Measurements from ENCODE around the gene MTNR1A.
A peak's percentile ranks its signal among the peaks of the same experiment; 100 is the strongest.

Gene MTNR1A

DNA sequence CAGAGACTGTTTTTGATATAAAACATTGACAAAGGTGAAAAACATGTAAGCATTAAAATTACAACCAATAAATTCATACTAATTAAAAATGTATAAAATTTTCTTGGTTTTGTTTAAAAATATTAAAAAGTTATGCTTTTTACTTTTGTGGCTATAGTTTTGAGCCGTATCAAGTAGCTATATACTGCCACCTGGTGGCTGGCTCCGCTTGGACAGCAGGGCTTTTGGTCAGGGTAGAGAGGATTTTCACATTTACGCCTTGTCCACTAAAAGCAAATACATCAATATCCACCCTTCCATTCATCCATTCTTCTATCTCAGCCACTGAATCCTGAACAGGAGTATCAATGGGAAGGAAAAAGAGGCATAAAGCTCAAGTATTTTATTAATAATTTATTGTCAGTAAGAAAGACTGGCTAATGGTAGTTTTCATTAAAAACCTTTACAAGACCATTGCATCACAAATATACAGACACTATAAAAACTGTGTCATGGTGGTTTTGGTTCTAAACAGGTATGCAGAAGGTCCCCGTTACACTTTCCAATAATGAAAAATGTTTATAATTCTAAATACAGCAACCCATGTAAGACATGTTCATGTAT, 32.1 kb upstream of the MTNR1A start:
- Histone ChIP-seq H3K27ac (ENCODE audit: low read length) (no peak overlapping the region), H3K9me3 (ENCODE audit: insufficient read depth, low read length) (no peaks in the 10 kb centered on the region), H3K36me3 (replicated peaks; ENCODE audit: low read depth, low read length) (no peaks in the 10 kb centered on the region), H2AFZ (ENCODE audit: low read depth, low read length) (no peak overlapping the region), H3K4me1 (ENCODE audit: low read length) (no peaks in the 10 kb centered on the region), H3K27me3 (ENCODE audit: low read depth, low read length) (no peaks in the 10 kb centered on the region), H4K20me1 (ENCODE audit: insufficient read depth, low read length) (no peaks in the 10 kb centered on the region), H3K79me2 (ENCODE audit: low read length) (no peaks in the 10 kb centered on the region), H3K4me3 (ENCODE audit: low read length) (no peak overlapping the region), H3K4me2 (ENCODE audit: low read length) (no peak overlapping the region), H3K9ac (ENCODE audit: low read length) (no peak overlapping the region)
- TF ChIP-seq EZH2phosphoT487 (IDR thresholded peaks at IDR 0.05; ENCODE audit: low read depth) (no peak), CTCF (IDR thresholded peaks at IDR 0.05; ENCODE audit: low read depth, low read length) (peak; percentile 44)

- H3K4me2 ChIP-seq (ENCODE audit: low read length), result no peak overlapping the region
- no peaks in the 10 kb centered on the region for H4K20me1 ChIP-seq (ENCODE audit: insufficient read depth, low read length)
- TF ChIP-seq EZH2phosphoT487 (IDR thresholded peaks at IDR 0.05; ENCODE audit: low read depth) (no peak), CTCF (IDR thresholded peaks at IDR 0.05; ENCODE audit: low read depth, low read length) (no peak)
- no peaks in the 10 kb centered on the region for H3K36me3 ChIP-seq (replicated peaks; ENCODE audit: low read depth, low read length)
- no peak overlapping the region for H3K4me3 ChIP-seq (ENCODE audit: low read length)
- no peak overlapping the region for H2AFZ ChIP-seq (ENCODE audit: low read depth, low read length)
- H3K9ac ChIP-seq (ENCODE audit: low read length), result no peak overlapping the region
- H3K27me3 ChIP-seq (ENCODE audit: low read depth, low read length), result no peaks in the 10 kb centered on the region
- H3K79me2 ChIP-seq (ENCODE audit: low read length), result no peaks in the 10 kb centered on the region
- H3K4me1 ChIP-seq (ENCODE audit: low read length), result no peaks in the 10 kb centered on the region
- H3K9me3 ChIP-seq (ENCODE audit: insufficient read depth, low read length), result no peaks in the 10 kb centered on the region
- no peak overlapping the region for H3K27ac ChIP-seq (ENCODE audit: low read length)
Observed at GRCh38 chr4:186586205-186586604, 30.8 kb upstream of the MTNR1A start.

- Histone ChIP-seq H2AFZ (ENCODE audit: low read depth, low read length) (no peak overlapping the region), H4K20me1 (ENCODE audit: insufficient read depth, low read length) (no peaks in the 10 kb centered on the region), H3K36me3 (replicated peaks; ENCODE audit: low read depth, low read length) (no peaks in the 10 kb centered on the region), H3K4me3 (ENCODE audit: low read length) (no peak overlapping the region), H3K27ac (ENCODE audit: low read length) (no peak overlapping the region), H3K9me3 (ENCODE audit: insufficient read depth, low read length) (no peaks in the 10 kb centered on the region), H3K79me2 (ENCODE audit: low read length) (no peaks in the 10 kb centered on the region), H3K27me3 (ENCODE audit: low read depth, low read length) (no peaks in the 10 kb centered on the region), H3K4me2 (ENCODE audit: low read length) (no peak overlapping the region), H3K9ac (ENCODE audit: low read length) (no peak overlapping the region), H3K4me1 (ENCODE audit: low read length) (no peaks in the 10 kb centered on the region)
- TF ChIP-seq EZH2phosphoT487 (IDR thresholded peaks at IDR 0.05; ENCODE audit: low read depth), result no peak
Observed at GRCh38 chr4:186584912-186585311, 29.5 kb upstream of the MTNR1A start.

GRCh38 chr4:186581421-186581820, 26.1 kb upstream of the MTNR1A start:
- TF ChIP-seq EZH2phosphoT487 (IDR thresholded peaks at IDR 0.05; ENCODE audit: low read depth), result no peak
- TF ChIP-seq CTCF (IDR thresholded peaks at IDR 0.05; ENCODE audit: low read depth, low read length), result no peak
- H3K4me3 ChIP-seq (ENCODE audit: low read length), result no peak overlapping the region
- no peak overlapping the region for H2AFZ ChIP-seq (ENCODE audit: low read depth, low read length)
- H3K9ac ChIP-seq (ENCODE audit: low read length), result no peak overlapping the region
- no peak overlapping the region for H3K4me2 ChIP-seq (ENCODE audit: low read length)
- H3K4me1 ChIP-seq (ENCODE audit: low read length), result no peaks in the 10 kb centered on the region
- H3K27me3 ChIP-seq (ENCODE audit: low read depth, low read length), result no peaks in the 10 kb centered on the region
- no peaks in the 10 kb centered on the region for H3K9me3 ChIP-seq (ENCODE audit: insufficient read depth, low read length)
- H4K20me1 ChIP-seq (ENCODE audit: insufficient read depth, low read length), result no peaks in the 10 kb centered on the region
- no peaks in the 10 kb centered on the region for H3K36me3 ChIP-seq (replicated peaks; ENCODE audit: low read depth, low read length)
- no peaks in the 10 kb centered on the region for H3K79me2 ChIP-seq (ENCODE audit: low read length)
- no peak overlapping the region for H3K27ac ChIP-seq (ENCODE audit: low read length)

Data from OCI-LY3 (cell line).